Gastrocnemius medialis (tissue), 4 donors: ENCODE measurements around the gene GUCY2C.

Experiments
- CTCF ChIP-seq, 5 experiments: fragments of 450-650 bp in 3 of 5; fragments of 200-600 bp in 2 of 5; sonication (generic) in 2 of 5; IDR thresholded peaks in 4 of 5; conservative IDR thresholded peaks in 1 of 5; 1 replicate in 4 of 5; 2 replicates in 1 of 5; pipeline ENCODE4 v1.5.1; 2016 to 2019; ENCODE audit warnings: antibody characterized with exemption in 5 of 5, mild to moderate bottlenecking in 3 of 5, moderate library complexity in 3 of 5
- POLR2A ChIP-seq, 2 donors: fragments of 450-650 bp; IDR thresholded peaks; one replicate each; pipeline ENCODE4 v1.6.1; 2017; ENCODE audit warnings: antibody characterized with exemption in 2 of 2, mild to moderate bottlenecking in 2 of 2, moderate library complexity in 2 of 2

- no peak for TF ChIP-seq CTCF (IDR thresholded peaks at IDR 0.05 in 4 of 5, conservative IDR thresholded peaks at IDR 0.05 in 1 of 5)
- no peak for TF ChIP-seq POLR2A (IDR thresholded peaks at IDR 0.05)
Observed at GRCh38 chr12:14656846-14657245, 39.6 kb downstream of the GUCY2C start.
